Glutamatergic neuron (in vitro differentiated cells): ENCODE data around the gene TMBIM6. TPM values are rescaled to one million over a fixed set of nuclear protein-coding genes. Genes with fewer than 3 reads are reported as not detected.

Source experiments
- DNase-seq: peaks from one replicate; pipeline ENCODE4 v3.0.0; 2022
- H3K27ac Mint-ChIP-seq: one replicate; pipeline ENCODE4 v1.8.0; 2020; ENCODE audit warnings: mild to moderate bottlenecking, mixed read lengths, inconsistent platforms; ENCODE audit not compliant: unreplicated experiment
- H3K27me3 Mint-ChIP-seq: one replicate; pipeline ENCODE4 v1.8.0; 2020; ENCODE audit warnings: mild to moderate bottlenecking, moderate library complexity, mixed read lengths, inconsistent platforms; ENCODE audit not compliant: unreplicated experiment
- H3K36me3 Mint-ChIP-seq: one replicate; pipeline ENCODE4 v1.8.0; 2020; ENCODE audit warnings: mild to moderate bottlenecking, mixed read lengths, inconsistent platforms; ENCODE audit not compliant: unreplicated experiment
- H3K4me1 Mint-ChIP-seq: one replicate; pipeline ENCODE4 v1.8.0; 2020; ENCODE audit warnings: mild to moderate bottlenecking, low read depth, mixed read lengths, inconsistent platforms; ENCODE audit not compliant: unreplicated experiment
- H3K4me3 Mint-ChIP-seq: one replicate; pipeline ENCODE4 v1.8.0; 2020; ENCODE audit warnings: mild to moderate bottlenecking, mixed read lengths, inconsistent platforms; ENCODE audit not compliant: unreplicated experiment
- H3K9me3 Mint-ChIP-seq: one replicate; pipeline ENCODE4 v1.8.0; 2020; ENCODE audit warnings: mild to moderate bottlenecking, moderate library complexity, mixed read lengths, inconsistent platforms; ENCODE audit not compliant: unreplicated experiment
- CTCF ChIP-seq: fragments of 200-600 bp; sonication (generic); IDR thresholded peaks from one replicate; pipeline ENCODE4 v1.5.0; 2021; ENCODE audit not compliant: partially characterized antibody, unreplicated experiment
- total RNA-seq: library from RNA; stranded (reverse); fragmentation: NEBNext Ultra II Directional; extraction: Animal tissue kit (Norgen Biotek cat#: 25700); gene quantifications from one replicate; pipeline ENCODE4 v1.2.1, GENCODE V29; 2021; ENCODE audit not compliant: unreplicated experiment

TMBIM6 gene
- total RNA-seq, 1 donor from 2014 or later, result 278 TPM

- peaks cover 4% of the 10 kb centered on the region for H3K36me3 Mint-ChIP-seq
- no peak overlapping the region for H3K27ac Mint-ChIP-seq
- peaks cover 5% of the 10 kb centered on the region for H3K27me3 Mint-ChIP-seq
- no peak overlapping the region for H3K4me3 Mint-ChIP-seq
- H3K9me3 Mint-ChIP-seq, result peaks cover 7% of the 10 kb centered on the region
- DNase-seq, result no peak
- peaks cover 17% of the 10 kb centered on the region for H3K4me1 Mint-ChIP-seq
- no peak for TF ChIP-seq CTCF
These were observed 56.9 kb downstream of the TMBIM6 start for GRCh38 chr12:49798248-49798647.

GRCh38 chr12:49798934-49799333, 57.6 kb downstream of the TMBIM6 start:
- DNase-seq, result no peak

GRCh38 chr12:49800421-49801140, 59.2 kb downstream of the TMBIM6 start:
- Mint-ChIP-seq H3K9me3 (peaks cover 7% of the 10 kb centered on the region), H3K4me1 (peaks cover 18% of the 10 kb centered on the region), H3K27me3 (peaks cover 6% of the 10 kb centered on the region), H3K27ac (no peak overlapping the region), H3K36me3 (peaks cover 4% of the 10 kb centered on the region), H3K4me3 (peak overlapping the region; percentile 59)
- no peak for DNase-seq
- no peak for TF ChIP-seq CTCF

More at GRCh38 chr12:49798934-49799333, 57.6 kb downstream of the TMBIM6 start:
- Mint-ChIP-seq H3K36me3 (peaks cover 4% of the 10 kb centered on the region), H3K27me3 (peaks cover 5% of the 10 kb centered on the region), H3K4me3 (no peak overlapping the region), H3K9me3 (peaks cover 7% of the 10 kb centered on the region), H3K27ac (peak overlapping the region; percentile 79), H3K4me1 (peaks cover 17% of the 10 kb centered on the region)
- no peak for TF ChIP-seq CTCF

- Mint-ChIP-seq H3K27ac (no peak overlapping the region), H3K4me3 (no peak overlapping the region), H3K27me3 (peaks cover 8% of the 10 kb centered on the region), H3K36me3 (peaks cover 4% of the 10 kb centered on the region), H3K9me3 (peaks cover 7% of the 10 kb centered on the region), H3K4me1 (peaks cover 18% of the 10 kb centered on the region)
- no peak for TF ChIP-seq CTCF
- DNase-seq, result no peak
These were observed 60.0 kb downstream of the TMBIM6 start for GRCh38 chr12:49801141-49802063.
